Suprapubic skin (tissue), 4 donors: ENCODE data around the gene GNL3. TPM values are rescaled to one million over a fixed set of nuclear protein-coding genes. Genes with fewer than 3 reads are reported as not detected.

Experiments
- DNase-seq, 2 donors: peaks; one replicate each; pipeline ENCODE4 v3.0.0-alpha.2; 2019; ENCODE audit warnings: low spot score in 2 of 2
- H3K27ac ChIP-seq: fragments of 200-600 bp; sonication (generic); one replicate; pipeline ENCODE4 v1.5.1; 2019
- H3K27me3 ChIP-seq: fragments of 200-600 bp; sonication (generic); one replicate; pipeline ENCODE4 v1.5.1; 2019
- H3K36me3 ChIP-seq: fragments of 200-600 bp; sonication (generic); one replicate; pipeline ENCODE4 v1.5.1; 2019
- H3K4me1 ChIP-seq: fragments of 200-600 bp; sonication (generic); one replicate; pipeline ENCODE4 v1.5.1; 2019
- H3K4me3 ChIP-seq: fragments of 200-600 bp; sonication (generic); one replicate; pipeline ENCODE4 v1.5.1; 2019; ENCODE audit warnings: mild to moderate bottlenecking
- H3K9me3 ChIP-seq: fragments of 200-600 bp; sonication (generic); one replicate; pipeline ENCODE4 v1.5.1; 2019
- CTCF ChIP-seq, 2 donors: fragments of 200-600 bp in 1 of 2; fragments of 450-650 bp in 1 of 2; sonication (generic) in 1 of 2; IDR thresholded peaks; one replicate each; pipeline ENCODE4 v1.5.1; 2016 to 2019; ENCODE audit warnings: antibody characterized with exemption in 2 of 2, mild to moderate bottlenecking in 1 of 2, moderate library complexity in 1 of 2
- EP300 ChIP-seq: sonication (generic); formaldehyde crosslinking; IDR thresholded peaks from one replicate; pipeline ENCODE4 v1.6.1; 2017; ENCODE audit warnings: antibody characterized with exemption
- POLR2A ChIP-seq, 2 donors: fragments of 450-650 bp; IDR thresholded peaks; one replicate each; pipeline ENCODE4 v1.6.1; 2017; ENCODE audit warnings: antibody characterized with exemption in 2 of 2, mild to moderate bottlenecking in 2 of 2, moderate library complexity in 2 of 2
- POLR2AphosphoS5 ChIP-seq, 3 donors: sonication (generic); formaldehyde crosslinking; IDR thresholded peaks; one replicate each; pipeline ENCODE4 v1.6.1; 2017; ENCODE audit warnings: antibody characterized with exemption in 3 of 3
- WGBS: methylation state at CpG from one replicate; pipeline ENCODE4 v1.1.5; 2018; 5-methylcytosine and 5-hydroxymethylcytosine counted together
- total RNA-seq, 4 donors: library from RNA; depleted of rRNA; stranded (reverse); fragments of >200 nt; gene quantifications; one replicate each; pipeline ENCODE4 v1.1.0, GENCODE V29; 2016

The GNL3 gene
- total RNA-seq, 4 donors from 2014 or later: 76.8 to 127 (median 106) TPM

DNA sequence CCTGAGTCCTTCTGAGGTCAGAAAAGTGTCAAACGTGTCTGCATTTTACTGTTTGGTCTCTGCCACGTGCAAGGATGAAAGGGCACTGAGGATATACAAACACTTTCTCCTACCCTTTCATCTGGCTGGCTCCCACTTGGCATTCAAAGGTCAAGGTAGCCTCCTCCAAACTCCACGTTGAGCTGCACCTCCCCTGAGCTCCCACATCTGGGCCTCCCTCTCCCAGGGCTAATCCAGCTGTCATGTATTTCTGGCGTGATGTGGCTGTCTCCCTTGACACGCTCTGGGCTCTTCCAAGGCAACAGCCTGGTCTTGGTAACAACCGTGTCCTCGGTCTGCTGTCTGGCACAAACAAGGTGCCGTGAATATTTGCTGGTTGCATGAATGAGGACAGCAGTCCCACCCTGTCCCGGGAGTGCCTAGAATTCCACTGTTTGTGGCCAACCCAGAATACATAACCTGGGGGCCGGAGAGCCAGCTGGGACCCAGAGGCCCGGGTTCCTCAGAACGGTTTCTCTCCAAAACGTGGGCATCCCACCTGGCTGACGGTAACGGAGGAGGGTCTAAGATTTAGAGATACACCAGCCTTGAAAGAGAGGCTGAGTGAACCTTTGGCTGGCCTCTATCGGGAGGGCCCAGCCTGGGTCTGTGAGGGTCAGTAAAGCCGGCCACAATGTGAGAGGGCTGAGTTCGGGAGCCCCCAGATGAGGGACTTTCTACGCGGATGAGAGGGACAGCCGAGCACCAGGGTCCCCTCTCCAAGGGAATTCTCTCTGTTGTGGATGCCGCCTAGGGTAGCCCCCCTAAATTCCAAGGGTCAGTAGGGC is 19.0 kb downstream of the GNL3 start:
- Histone ChIP-seq H3K9me3 (no peaks in the 10 kb centered on the region), H3K27ac (peak overlapping the region; percentile 94), H3K4me3 (peak overlapping the region; percentile 89), H3K36me3 (peaks cover 22% of the 10 kb centered on the region), H3K27me3 (no peaks in the 10 kb centered on the region), H3K4me1 (peaks cover 40% of the 10 kb centered on the region)
- DNase-seq: no peak
- WGBS: 2% methylated on average over 19 of the region's 22 CpGs
- TF ChIP-seq POLR2AphosphoS5 (IDR thresholded peaks at IDR 0.05): peak in 1 of 3 donors; percentile 9
- TF ChIP-seq CTCF (IDR thresholded peaks at IDR 0.05): no peak

DNA sequence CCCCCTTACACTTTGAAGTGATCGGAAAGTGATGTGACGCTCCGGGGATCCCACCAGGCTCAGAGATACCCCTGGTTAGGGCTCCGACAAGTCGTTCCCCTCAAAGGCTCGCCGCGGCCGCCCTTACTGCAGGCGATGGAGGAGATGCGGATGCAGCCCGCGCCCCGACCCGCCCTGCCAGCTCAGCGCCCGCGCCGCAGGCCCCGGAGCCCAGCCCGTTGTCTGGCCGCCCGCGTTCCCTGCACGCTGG is 19.5 kb downstream of the GNL3 start:
- peak in 1 of 2 donors; percentile 80 for DNase-seq
- peak overlapping the region; percentile 89 for H3K4me3 ChIP-seq
- TF ChIP-seq EP300 (no peak), POLR2AphosphoS5 (IDR thresholded peaks at IDR 0.05) (no peak), CTCF (IDR thresholded peaks at IDR 0.05) (no peak), POLR2A (IDR thresholded peaks at IDR 0.05) (no peak)
- peaks cover 40% of the 10 kb centered on the region for H3K4me1 ChIP-seq
- no peaks in the 10 kb centered on the region for H3K27me3 ChIP-seq
- WGBS: no CpG with 5 or more reads among the region's 25 CpGs
- peaks cover 24% of the 10 kb centered on the region for H3K36me3 ChIP-seq
- H3K27ac ChIP-seq: peak overlapping the region; percentile 94
- H3K9me3 ChIP-seq: no peaks in the 10 kb centered on the region

DNA sequence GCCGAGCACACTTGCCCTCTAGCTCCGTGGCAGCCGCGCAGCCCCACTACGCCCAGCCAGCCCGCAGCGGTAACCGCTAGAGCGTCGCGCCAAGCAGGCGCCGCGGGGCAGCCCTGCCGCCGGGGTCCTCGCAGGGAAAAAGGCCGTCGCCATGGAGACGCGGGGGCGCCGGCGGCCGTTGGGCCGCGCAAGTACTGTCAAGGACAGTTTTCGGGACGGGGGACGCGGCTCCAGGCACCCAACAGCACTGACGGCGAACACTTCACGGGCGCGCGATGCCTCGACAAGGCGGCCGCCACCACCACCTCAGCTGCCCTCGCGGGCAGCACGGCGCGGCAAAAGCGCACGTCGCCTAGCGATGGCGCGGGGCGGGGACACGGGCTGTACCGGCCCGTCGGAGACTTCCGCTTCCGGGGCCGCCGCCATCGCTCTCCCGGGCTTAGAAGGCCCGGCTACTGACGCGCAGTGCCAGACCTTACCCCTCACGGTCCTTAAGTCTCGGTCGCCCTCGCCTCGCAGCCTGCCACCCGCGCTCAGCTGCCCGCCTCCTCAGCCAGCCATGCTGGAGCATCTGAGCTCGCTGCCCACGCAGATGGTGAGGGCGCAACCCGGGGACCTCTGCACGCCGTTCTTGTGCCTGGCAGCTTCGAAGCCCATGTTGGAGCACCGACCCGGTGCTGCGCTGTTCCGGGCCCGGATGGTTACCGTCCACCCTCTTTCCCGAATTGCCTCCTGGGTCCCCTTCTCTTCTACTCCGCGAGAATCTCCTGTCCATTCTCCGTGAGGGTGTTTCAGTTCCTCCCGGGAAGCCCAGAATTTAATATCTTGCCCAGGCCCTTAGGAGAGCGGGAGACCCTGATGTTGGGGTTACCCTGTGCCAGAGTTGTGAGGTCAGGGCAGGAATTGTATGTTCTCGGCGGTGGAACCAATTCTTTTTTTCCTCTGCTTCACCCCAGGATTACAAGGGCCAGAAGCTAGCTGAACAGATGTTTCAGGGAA is 20.2 kb downstream of the GNL3 start, which contains the start of the genes GLT8D1 and SPCS1:
Gene GLT8D1, minus strand, starts transcription at position 104 of the 999 bp plus-strand sequence. CDS start 5,331 bp downstream, outside the sequence.
Gene SPCS1, plus strand, starts transcription at position 419 of the 999 bp plus-strand sequence. Its CDS starts 141 bp downstream, at position 560.
- Histone ChIP-seq H3K27me3 (no peaks in the 10 kb centered on the region), H3K4me3 (peak within 1 kb of the TSS; percentile 89), H3K27ac (peak within 1 kb of the TSS; percentile 94), H3K4me1 (peaks cover 40% of the 10 kb centered on the region), H3K9me3 (no peaks in the 10 kb centered on the region), H3K36me3 (peaks cover 25% of the 10 kb centered on the region)
- WGBS: under 1% methylated on average over 37 of the region's 94 CpGs
- TF ChIP-seq POLR2A (IDR thresholded peaks at IDR 0.05): peak in 1 of 2 donors; percentile 61
- TF ChIP-seq POLR2AphosphoS5 (IDR thresholded peaks at IDR 0.05): peak; percentile 77 to 81 (median 77)
- no peak for TF ChIP-seq CTCF (IDR thresholded peaks at IDR 0.05)
- TF ChIP-seq EP300: no peak
- peak; percentile 88 to 90 for DNase-seq

DNA sequence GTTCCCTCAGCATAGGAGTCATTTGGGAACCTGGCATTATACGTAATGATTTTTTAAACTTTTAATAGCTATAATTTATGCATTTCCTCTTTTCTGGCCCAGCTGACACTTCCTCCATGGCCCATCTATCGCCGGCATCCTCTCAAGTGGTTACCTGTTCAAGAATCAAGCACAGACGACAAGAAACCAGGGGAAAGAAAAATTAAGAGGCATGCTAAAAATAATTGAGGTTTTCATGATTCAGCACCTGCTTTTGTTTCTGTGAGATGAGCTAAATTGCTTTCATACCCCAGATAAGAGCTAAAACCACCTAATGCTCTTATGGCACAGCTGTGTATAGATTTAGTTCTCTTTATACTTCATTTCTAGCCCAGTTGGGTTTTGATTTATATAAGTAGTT is 21.8 kb downstream of the GNL3 start:
- TF ChIP-seq POLR2AphosphoS5 (IDR thresholded peaks at IDR 0.05): no peak
- no peak for TF ChIP-seq POLR2A (IDR thresholded peaks at IDR 0.05)
- TF ChIP-seq EP300: no peak
- TF ChIP-seq CTCF (IDR thresholded peaks at IDR 0.05): no peak
- Histone ChIP-seq H3K27me3 (no peaks in the 10 kb centered on the region), H3K4me3 (peak overlapping the region; percentile 89), H3K4me1 (peaks cover 40% of the 10 kb centered on the region), H3K36me3 (peaks cover 31% of the 10 kb centered on the region), H3K9me3 (no peaks in the 10 kb centered on the region), H3K27ac (no peak overlapping the region)
- DNase-seq: no peak
- 80% methylated on average over 4 of the region's 4 CpGs for WGBS
